GM18951 (cell line): ENCODE data around the gene ZNF777.
"Not testable (repeated sequence)": the region's sequence is repeated elsewhere in the genome, so short reads cannot be mapped to it uniquely, and the experiment has no call there.

Source experiments
- POLR2A ChIP-seq: IDR thresholded peaks from 4 replicates; pipeline ENCODE4 v1.6.1; 2011; ENCODE audit warnings: mild to moderate bottlenecking; ENCODE audit not compliant: insufficient read length, insufficient read depth; ENCODE audit errors: extremely low read depth
- in situ Hi-C: fragments of 300-500 bp; cut with MboI; formaldehyde crosslinking; loops from one replicate; pipeline ENCODE4 v1.12.0; 2022; ENCODE audit warnings: low sequenced_read_pairs, mixed read lengths, inconsistent platforms; ENCODE audit not compliant: unreplicated experiment

ZNF777 gene

GRCh38 chr7:149397470-149398043 is 63.3 kb downstream of the ZNF777 start:
- TF ChIP-seq POLR2A, result no peak
- in situ Hi-C loops, result no loop called here

GRCh38 chr7:149388550-149389335 is 72.1 kb downstream of the ZNF777 start:
- in situ Hi-C loops, result not testable (repeated sequence)

- in situ Hi-C loops, result not testable (repeated sequence)
Measured at GRCh38 chr7:149386514-149386913, 74.3 kb downstream of the ZNF777 start.

GRCh38 chr7:149385195-149385950 is 75.5 kb downstream of the ZNF777 start:
- in situ Hi-C loops, result no loop called here
- TF ChIP-seq POLR2A, result no peak
